Stimulated activated CD4-positive, alpha-beta T cell treated with anti-CD3 and anti-CD28 coated beads, Interleukin-1b, Interleukin-23, amount 100 ng/mL, for 24 hours (primary cell): ENCODE results near the gene TLE1.
"Not testable (repeated sequence)": the region's sequence is repeated elsewhere in the genome, so short reads cannot be mapped to it uniquely, and the experiment has no call there.

Experiments used
- DNase-seq, 4 experiments: peaks; one replicate each; pipeline ENCODE4 v3.0.0-alpha.2; 2020; ENCODE audit warnings: low read depth in 4 of 4, low spot score in 1 of 4

Gene TLE1

GRCh38 chr9:81601639-81602623 is 87.4 kb downstream of the TLE1 start:
- no peak for DNase-seq

- DNase-seq = no peak
These were observed 88.7 kb downstream of the TLE1 start for GRCh38 chr9:81600631-81601030.

- DNase-seq = no peak
These were observed 89.5 kb downstream of the TLE1 start for GRCh38 chr9:81599837-81600236.

- no peak for DNase-seq
These were observed 90.5 kb downstream of the TLE1 start for GRCh38 chr9:81598811-81599210.

GRCh38 chr9:81598123-81598497 is 91.2 kb downstream of the TLE1 start:
- no peak for DNase-seq

- no peak for DNase-seq
These were observed 91.8 kb downstream of the TLE1 start for GRCh38 chr9:81597419-81598122.

- DNase-seq = no peak
These were observed 92.5 kb downstream of the TLE1 start for GRCh38 chr9:81596679-81597418.

GRCh38 chr9:81595887-81596543 is 93.3 kb downstream of the TLE1 start:
- DNase-seq = no peak

GRCh38 chr9:81595293-81595692 is 94.1 kb downstream of the TLE1 start:
- DNase-seq = not testable (repeated sequence)

- no peak for DNase-seq
These were observed 94.9 kb downstream of the TLE1 start for GRCh38 chr9:81594415-81594814.

GRCh38 chr9:81592887-81593266 is 96.5 kb downstream of the TLE1 start:
- DNase-seq = no peak

GRCh38 chr9:81591791-81592190 is 97.6 kb downstream of the TLE1 start:
- no peak for DNase-seq

GRCh38 chr9:81590688-81591087 is 98.7 kb downstream of the TLE1 start:
- DNase-seq = no peak

GRCh38 chr9:81589819-81590218 is 99.5 kb downstream of the TLE1 start:
- no peak for DNase-seq

GRCh38 chr9:81589392-81589791 is 100.0 kb downstream of the TLE1 start:
- no peak for DNase-seq

- no peak for DNase-seq
These were observed 101.0 kb downstream of the TLE1 start for GRCh38 chr9:81588148-81588871.

GRCh38 chr9:81586786-81587185 is 102.6 kb downstream of the TLE1 start:
- DNase-seq = no peak

GRCh38 chr9:81585191-81585763 is 104.1 kb downstream of the TLE1 start:
- DNase-seq = no peak

- DNase-seq = no peak
These were observed 105.2 kb downstream of the TLE1 start for GRCh38 chr9:81584099-81584498.

- no peak for DNase-seq
These were observed 107.4 kb downstream of the TLE1 start for GRCh38 chr9:81581986-81582385.
